Tibial artery (tissue), 4 donors: Measurements from ENCODE around the gene ATXN3L.

ENCODE experiments used
- DNase-seq, 2 donors: peaks; one replicate each; pipeline ENCODE4 v3.0.0-alpha.2; 2019
- H3K27ac ChIP-seq, 2 donors: fragments of 200-600 bp; sonication (generic) in 1 of 2; 1 replicate in 1 of 2; 2 replicates in 1 of 2; pipeline ENCODE4 v1.5.1; 2018 to 2019; ENCODE audit warnings: mild to moderate bottlenecking in 1 of 2
- H3K27me3 ChIP-seq, 2 donors: fragments of 200-600 bp; sonication (generic) in 1 of 2; one replicate each; pipeline versions ENCODE4 v1.5.1 to v1.6.0; 2016 to 2019
- H3K36me3 ChIP-seq, 3 donors: fragments of 200-600 bp; sonication (generic) in 2 of 3; one replicate each; pipeline ENCODE4 v1.5.1; 2016 to 2019; ENCODE audit warnings: mild to moderate bottlenecking in 2 of 3
- H3K4me1 ChIP-seq, 4 donors: fragments of 200-600 bp; sonication (generic) in 2 of 4; 1 replicate in 3 of 4; 2 replicates in 1 of 4; pipeline ENCODE4 v1.5.1; 2016 to 2019
- H3K4me3 ChIP-seq, 2 donors: fragments of 200-600 bp; sonication (generic) in 1 of 2; 1 replicate in 1 of 2; 2 replicates in 1 of 2; pipeline ENCODE4 v1.5.1; 2018 to 2019; ENCODE audit warnings: mild to moderate bottlenecking in 2 of 2
- H3K9me3 ChIP-seq, 3 donors: fragments of 200-600 bp; sonication (generic) in 1 of 3; one replicate each; pipeline ENCODE4 v1.5.1; 2016 to 2019
- intact Hi-C: fragments of 100-400 bp; cut with DNase I; formaldehyde crosslinking; loops from one replicate; pipeline ENCODE4 v1.15.0; 2023; ENCODE audit warnings: low total_unique reads
- TF ChIP-seq, protein P1 (sequence below), 2 experiments: fragments of 200-600 bp in 1 of 2; fragments of 450-650 bp in 1 of 2; IDR thresholded peaks; one replicate each; pipeline ENCODE4 v1.5.1; 2017 to 2019; ENCODE audit warnings: antibody characterized with exemption in 2 of 2, mild to moderate bottlenecking in 1 of 2, moderate library complexity in 1 of 2

ATXN3L gene

DNA sequence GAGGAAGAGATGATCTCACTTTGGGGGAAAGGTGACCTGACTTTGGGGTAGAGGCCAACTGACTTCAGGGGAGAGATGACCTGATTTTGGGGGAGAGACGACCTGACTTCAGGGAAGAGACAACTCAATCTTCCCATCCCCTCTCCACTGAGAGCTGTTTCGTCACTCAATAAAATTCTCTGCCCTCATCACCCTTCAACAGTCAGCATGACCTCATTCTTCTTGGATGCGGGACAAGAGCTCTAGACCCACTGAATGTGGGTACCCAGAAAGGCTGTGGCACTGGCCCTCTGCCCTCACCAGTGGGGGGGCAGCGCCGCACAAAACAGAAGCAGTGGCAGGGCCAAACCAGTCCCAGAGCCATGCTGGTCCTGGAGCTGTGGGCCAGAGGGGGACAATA is 34.6 kb downstream of the ATXN3L start:
- H3K4me3 ChIP-seq, result no peak overlapping the region
- TF ChIP-seq, protein P1, sequence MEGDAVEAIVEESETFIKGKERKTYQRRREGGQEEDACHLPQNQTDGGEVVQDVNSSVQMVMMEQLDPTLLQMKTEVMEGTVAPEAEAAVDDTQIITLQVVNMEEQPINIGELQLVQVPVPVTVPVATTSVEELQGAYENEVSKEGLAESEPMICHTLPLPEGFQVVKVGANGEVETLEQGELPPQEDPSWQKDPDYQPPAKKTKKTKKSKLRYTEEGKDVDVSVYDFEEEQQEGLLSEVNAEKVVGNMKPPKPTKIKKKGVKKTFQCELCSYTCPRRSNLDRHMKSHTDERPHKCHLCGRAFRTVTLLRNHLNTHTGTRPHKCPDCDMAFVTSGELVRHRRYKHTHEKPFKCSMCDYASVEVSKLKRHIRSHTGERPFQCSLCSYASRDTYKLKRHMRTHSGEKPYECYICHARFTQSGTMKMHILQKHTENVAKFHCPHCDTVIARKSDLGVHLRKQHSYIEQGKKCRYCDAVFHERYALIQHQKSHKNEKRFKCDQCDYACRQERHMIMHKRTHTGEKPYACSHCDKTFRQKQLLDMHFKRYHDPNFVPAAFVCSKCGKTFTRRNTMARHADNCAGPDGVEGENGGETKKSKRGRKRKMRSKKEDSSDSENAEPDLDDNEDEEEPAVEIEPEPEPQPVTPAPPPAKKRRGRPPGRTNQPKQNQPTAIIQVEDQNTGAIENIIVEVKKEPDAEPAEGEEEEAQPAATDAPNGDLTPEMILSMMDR (IDR thresholded peaks at IDR 0.05), result no peak
- DNase-seq, result no peak
- intact Hi-C loops, result no loop called here
- H3K9me3 ChIP-seq, result peaks cover 0 to 5% (median 4%) of the 10 kb centered on the region in 3 donors
- no peaks in the 10 kb centered on the region for H3K36me3 ChIP-seq
- no peaks in the 10 kb centered on the region for H3K4me1 ChIP-seq
- no peaks in the 10 kb centered on the region for H3K27me3 ChIP-seq
- no peak overlapping the region for H3K27ac ChIP-seq

DNA sequence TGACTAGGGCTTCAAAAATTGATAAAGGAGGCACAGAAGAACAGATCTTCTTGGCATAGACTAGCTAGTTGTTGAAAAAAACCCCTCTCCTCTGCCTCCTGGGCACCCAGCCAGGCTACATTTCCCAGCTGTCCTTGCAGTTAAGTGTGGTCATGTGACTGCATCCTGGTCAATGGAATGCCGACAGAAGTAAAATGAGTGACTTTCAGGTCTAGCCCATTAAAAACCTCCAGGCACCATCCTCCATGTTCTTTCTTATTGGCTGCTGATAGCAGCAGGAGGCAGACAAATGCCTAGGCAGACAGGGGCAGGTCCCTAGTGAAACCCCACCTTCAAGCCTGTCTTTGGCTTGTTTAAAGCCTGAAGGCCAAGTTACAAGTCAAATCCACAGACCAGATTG is 35.3 kb downstream of the ATXN3L start:
- DNase-seq, result no peak
- Histone ChIP-seq H3K27me3 (no peaks in the 10 kb centered on the region), H3K36me3 (no peaks in the 10 kb centered on the region), H3K9me3 (peaks cover 0 to 5% (median 4%) of the 10 kb centered on the region in 3 donors), H3K4me3 (no peak overlapping the region), H3K4me1 (no peaks in the 10 kb centered on the region), H3K27ac (no peak overlapping the region)
- intact Hi-C loops, result no loop called here
- TF ChIP-seq, protein P1 (IDR thresholded peaks at IDR 0.05), result no peak

DNA sequence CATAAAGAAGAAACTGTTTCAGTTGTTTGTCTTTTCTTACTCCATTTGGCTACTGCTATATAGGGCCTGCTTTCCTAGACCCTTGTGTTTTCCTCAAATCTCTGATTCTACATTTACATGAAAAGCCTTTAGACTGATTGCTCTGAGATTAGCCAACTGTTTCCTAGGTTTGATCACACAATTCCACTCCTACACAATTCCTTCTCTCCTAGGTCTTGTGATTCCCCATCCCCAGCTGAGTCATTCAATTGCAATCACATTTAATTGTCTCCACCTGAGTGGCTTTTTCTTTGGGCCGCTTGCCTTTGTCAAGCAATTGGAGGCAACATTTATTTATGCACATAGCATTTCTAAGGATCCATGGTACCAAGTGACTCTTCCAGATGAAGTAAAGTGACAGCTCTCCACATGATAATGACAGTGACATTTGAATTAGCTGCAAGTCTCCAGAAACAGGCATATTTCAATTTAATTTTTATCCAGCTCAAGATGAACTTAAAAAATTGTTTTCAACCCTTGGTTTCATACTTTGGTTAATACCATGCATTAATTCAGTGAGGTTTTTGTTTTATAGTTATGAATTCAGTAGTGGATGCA is 35.8 kb downstream of the ATXN3L start:
- intact Hi-C loops, result no loop called here
- no peaks in the 10 kb centered on the region for H3K36me3 ChIP-seq
- no peak overlapping the region for H3K27ac ChIP-seq
- TF ChIP-seq, protein P1 (IDR thresholded peaks at IDR 0.05), result no peak
- H3K9me3 ChIP-seq, result peaks cover 0 to 5% (median 4%) of the 10 kb centered on the region in 3 donors
- H3K4me1 ChIP-seq, result no peaks in the 10 kb centered on the region
- no peak for DNase-seq
- no peak overlapping the region for H3K4me3 ChIP-seq
- H3K27me3 ChIP-seq, result no peaks in the 10 kb centered on the region

DNA sequence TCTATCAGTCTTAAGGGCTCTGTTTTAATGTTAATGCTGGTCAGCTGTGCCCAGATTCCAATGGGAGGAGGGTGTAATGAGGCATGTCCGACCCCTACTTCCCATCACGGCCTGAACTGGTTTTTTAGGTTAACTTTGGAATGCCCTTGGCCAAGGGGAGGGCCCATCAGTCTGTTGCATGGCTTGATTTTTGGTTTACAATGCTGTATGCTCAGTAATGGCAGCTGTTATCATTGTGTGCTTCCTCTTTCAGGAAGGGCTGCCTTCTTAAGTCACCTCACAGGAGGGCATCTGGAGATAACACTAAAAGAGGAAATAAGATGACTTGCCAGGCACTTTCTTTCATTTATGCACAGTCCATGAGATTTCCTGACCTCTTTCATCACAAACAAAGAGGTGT is 36.3 kb downstream of the ATXN3L start:
- no peak overlapping the region for H3K27ac ChIP-seq
- no peak overlapping the region for H3K4me3 ChIP-seq
- H3K4me1 ChIP-seq, result no peaks in the 10 kb centered on the region
- no peaks in the 10 kb centered on the region for H3K36me3 ChIP-seq
- intact Hi-C loops, result no loop called here
- no peak for DNase-seq
- TF ChIP-seq, protein P1 (IDR thresholded peaks at IDR 0.05), result no peak
- no peaks in the 10 kb centered on the region for H3K27me3 ChIP-seq
- H3K9me3 ChIP-seq, result peaks cover 0 to 5% (median 4%) of the 10 kb centered on the region in 3 donors

DNA sequence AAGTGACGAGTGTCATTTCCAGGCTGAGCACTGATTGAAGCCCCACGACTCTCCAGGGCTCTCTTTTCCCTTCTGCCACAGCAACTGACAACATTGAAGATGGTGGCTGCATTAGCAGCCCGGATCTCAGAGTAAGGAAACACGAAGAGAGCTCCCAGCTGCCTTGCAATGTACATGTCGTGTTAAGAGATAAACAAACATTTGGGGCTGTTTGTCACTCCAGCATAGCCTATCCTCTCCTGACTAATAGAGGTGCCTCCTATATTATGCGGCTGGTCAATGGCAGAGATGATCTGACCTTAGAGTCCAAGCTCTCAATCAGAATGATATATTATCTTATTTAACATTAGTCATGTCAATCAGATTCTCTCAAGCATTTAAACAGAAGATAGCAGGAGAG is 38.6 kb downstream of the ATXN3L start:
- intact Hi-C loops, result no loop called here
- no peaks in the 10 kb centered on the region for H3K36me3 ChIP-seq
- TF ChIP-seq, protein P1 (IDR thresholded peaks at IDR 0.05), result no peak
- H3K4me3 ChIP-seq, result no peak overlapping the region
- H3K27ac ChIP-seq, result no peak overlapping the region
- DNase-seq, result no peak
- no peaks in the 10 kb centered on the region for H3K4me1 ChIP-seq
- H3K27me3 ChIP-seq, result no peaks in the 10 kb centered on the region
- peaks cover 0 to 5% (median 4%) of the 10 kb centered on the region in 3 donors for H3K9me3 ChIP-seq
